OCI-LY3 (cell line): ENCODE data around the gene GPATCH1.
"Not testable (repeated sequence)": the region's sequence is repeated elsewhere in the genome, so short reads cannot be mapped to it uniquely, and the experiment has no call there.

ENCODE experiments used
- H2AFZ ChIP-seq: fragments of 200-600, 300-600 bp; shearing (Covaris generic); 2 replicates; pipeline ENCODE4 v1.6.0; 2014; ENCODE audit warnings: antibody characterized with exemption, low read depth, low read length
- H3K27ac ChIP-seq: fragments of 200-600, 300-600 bp; sonication (generic); 2 replicates; pipeline ENCODE4 v1.5.1; 2014; ENCODE audit warnings: mild to moderate bottlenecking, low read length, moderate library complexity, mixed read lengths
- H3K27me3 ChIP-seq: fragments of 200-600, 300-600 bp; sonication (generic); 2 replicates; pipeline ENCODE4 v1.6.1; 2014; ENCODE audit warnings: low read depth, low read length, mixed read lengths
- H3K36me3 ChIP-seq: fragments of 200-600, 300-600 bp; sonication (generic); replicated peaks from 2 replicates; pipeline ENCODE3; 2014; ENCODE audit warnings: low read depth, low read length, mixed read lengths
- H3K4me1 ChIP-seq: fragments of 300-600, 200-600 bp; sonication (generic); 2 replicates; pipeline ENCODE4 v1.6.1; 2014; ENCODE audit warnings: low read length, mixed read lengths
- H3K4me2 ChIP-seq: fragments of 200-600, 300-600 bp; sonication (generic); 2 replicates; pipeline ENCODE4 v1.6.1; 2014; ENCODE audit warnings: low read length, mixed read lengths
- H3K4me3 ChIP-seq: fragments of 300-600, 200-600 bp; sonication (generic); 2 replicates; pipeline ENCODE4 v1.5.1; 2014; ENCODE audit warnings: antibody characterized with exemption, mild to moderate bottlenecking, low read length, moderate library complexity
- H3K79me2 ChIP-seq: fragments of 300-600, 200-600 bp; shearing (Covaris generic); 2 replicates; pipeline ENCODE4 v1.6.1; 2014; ENCODE audit warnings: mild to moderate bottlenecking, low read length, mixed read lengths
- H3K9ac ChIP-seq: fragments of 300-600, 200-600 bp; shearing (Covaris generic); 2 replicates; pipeline ENCODE4 v1.6.0; 2014; ENCODE audit warnings: mild to moderate bottlenecking, low read length, moderate library complexity
- H3K9me3 ChIP-seq: fragments of 200-600, 300-600 bp; shearing (Covaris generic); 2 replicates; pipeline ENCODE4 v1.6.1; 2014; ENCODE audit warnings: low read length, mixed read lengths; ENCODE audit not compliant: insufficient read depth
- H4K20me1 ChIP-seq: fragments of 200-600, 300-600 bp; sonication (generic); 2 replicates; pipeline ENCODE4 v1.6.1; 2016; ENCODE audit warnings: low read length, mixed read lengths; ENCODE audit not compliant: insufficient read depth
- CTCF ChIP-seq: fragments of 200-600, 300-600 bp; sonication (generic); IDR thresholded peaks from 2 replicates; pipeline ENCODE4 v1.5.1; 2014; ENCODE audit warnings: antibody characterized with exemption, low read length, low read depth
- EZH2phosphoT487 ChIP-seq: fragments of 200-600 bp; shearing (Covaris generic); IDR thresholded peaks from 2 replicates; pipeline ENCODE4 v1.6.1; 2018; ENCODE audit warnings: antibody characterized with exemption, mixed run types, low read depth

Gene GPATCH1

GRCh38 chr19:33147538-33147937 lies 66.6 kb downstream of the GPATCH1 start:
- Histone ChIP-seq H3K36me3 (no peaks in the 10 kb centered on the region), H3K4me2 (no peak overlapping the region), H3K27ac (no peak overlapping the region), H3K4me1 (0 out of 2 replicates have a peak, but pooled peaks cover 3% of the 10 kb centered on the region), H3K9me3 (no peaks in the 10 kb centered on the region), H3K79me2 (no peaks in the 10 kb centered on the region), H3K4me3 (no peak overlapping the region), H3K9ac (no peak overlapping the region), H2AFZ (no peak overlapping the region), H3K27me3 (no peaks in the 10 kb centered on the region), H4K20me1 (no peaks in the 10 kb centered on the region)
- TF ChIP-seq EZH2phosphoT487 (no peak), CTCF (no peak)

GRCh38 chr19:33150852-33151518 lies 70.0 kb downstream of the GPATCH1 start:
- H2AFZ ChIP-seq: no peak overlapping the region
- no peak overlapping the region for H3K4me3 ChIP-seq
- no peaks in the 10 kb centered on the region for H3K9me3 ChIP-seq
- H3K36me3 ChIP-seq: no peaks in the 10 kb centered on the region
- no peak overlapping the region for H3K27ac ChIP-seq
- H3K9ac ChIP-seq: no peak overlapping the region
- no peaks in the 10 kb centered on the region for H3K4me1 ChIP-seq
- no peaks in the 10 kb centered on the region for H3K79me2 ChIP-seq
- no peaks in the 10 kb centered on the region for H3K27me3 ChIP-seq
- no peaks in the 10 kb centered on the region for H4K20me1 ChIP-seq
- no peak overlapping the region for H3K4me2 ChIP-seq
- TF ChIP-seq EZH2phosphoT487 (no peak), CTCF (no peak)

- Histone ChIP-seq H3K4me1 (no peaks in the 10 kb centered on the region), H3K27me3 (no peaks in the 10 kb centered on the region), H4K20me1 (no peaks in the 10 kb centered on the region), H3K9me3 (no peaks in the 10 kb centered on the region), H3K27ac (no peak overlapping the region), H3K4me2 (no peak overlapping the region), H3K9ac (no peak overlapping the region), H3K4me3 (no peak overlapping the region), H2AFZ (no peak overlapping the region), H3K36me3 (no peaks in the 10 kb centered on the region), H3K79me2 (no peaks in the 10 kb centered on the region)
- TF ChIP-seq CTCF (no peak), EZH2phosphoT487 (no peak)
Observed at GRCh38 chr19:33152176-33152575, 71.2 kb downstream of the GPATCH1 start.

GRCh38 chr19:33152625-33153024 lies 71.6 kb downstream of the GPATCH1 start:
- H3K4me3 ChIP-seq, H3K27me3 ChIP-seq, H3K79me2 ChIP-seq, H4K20me1 ChIP-seq, H2AFZ ChIP-seq, H3K36me3 ChIP-seq, H3K4me1 ChIP-seq, H3K27ac ChIP-seq, H3K9ac ChIP-seq, H3K9me3 ChIP-seq, H3K4me2 ChIP-seq: not testable (repeated sequence)

- not testable (repeated sequence) for H3K27ac ChIP-seq, H2AFZ ChIP-seq, H3K4me2 ChIP-seq, H3K36me3 ChIP-seq, H3K27me3 ChIP-seq, H3K79me2 ChIP-seq, H4K20me1 ChIP-seq, H3K4me3 ChIP-seq, H3K9me3 ChIP-seq, H3K4me1 ChIP-seq, H3K9ac ChIP-seq
Observed at GRCh38 chr19:33154313-33154712, 73.3 kb downstream of the GPATCH1 start.
